ENCODE data around the gene FGGY.
"Not testable (repeated sequence)": the region's sequence is repeated elsewhere in the genome, so short reads cannot be mapped to it uniquely, and the experiment has no call there.

FGGY gene

DNA sequence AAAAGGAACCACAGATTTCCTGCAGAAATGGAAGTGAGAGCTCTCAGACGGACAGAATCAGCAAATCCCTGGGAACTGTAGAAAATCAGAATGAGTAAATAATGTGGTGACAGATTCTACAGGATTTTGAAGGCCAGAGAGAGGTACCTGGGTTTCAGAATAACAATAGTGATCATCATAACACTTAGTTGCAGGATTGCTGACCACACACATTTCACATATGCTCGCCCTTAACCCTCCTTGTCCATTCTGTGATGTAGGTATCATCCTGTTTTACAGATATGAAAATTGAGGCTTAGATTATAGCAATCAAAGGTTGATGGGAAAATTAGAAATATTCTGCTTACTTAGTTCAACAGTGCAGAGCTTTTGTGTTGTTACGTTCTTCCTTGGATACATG lies 419.9 kb downstream of the FGGY start:
- H3K4me3 ChIP-seq (ENCODE audit: low read depth, low read length): no peak overlapping the region

DNA sequence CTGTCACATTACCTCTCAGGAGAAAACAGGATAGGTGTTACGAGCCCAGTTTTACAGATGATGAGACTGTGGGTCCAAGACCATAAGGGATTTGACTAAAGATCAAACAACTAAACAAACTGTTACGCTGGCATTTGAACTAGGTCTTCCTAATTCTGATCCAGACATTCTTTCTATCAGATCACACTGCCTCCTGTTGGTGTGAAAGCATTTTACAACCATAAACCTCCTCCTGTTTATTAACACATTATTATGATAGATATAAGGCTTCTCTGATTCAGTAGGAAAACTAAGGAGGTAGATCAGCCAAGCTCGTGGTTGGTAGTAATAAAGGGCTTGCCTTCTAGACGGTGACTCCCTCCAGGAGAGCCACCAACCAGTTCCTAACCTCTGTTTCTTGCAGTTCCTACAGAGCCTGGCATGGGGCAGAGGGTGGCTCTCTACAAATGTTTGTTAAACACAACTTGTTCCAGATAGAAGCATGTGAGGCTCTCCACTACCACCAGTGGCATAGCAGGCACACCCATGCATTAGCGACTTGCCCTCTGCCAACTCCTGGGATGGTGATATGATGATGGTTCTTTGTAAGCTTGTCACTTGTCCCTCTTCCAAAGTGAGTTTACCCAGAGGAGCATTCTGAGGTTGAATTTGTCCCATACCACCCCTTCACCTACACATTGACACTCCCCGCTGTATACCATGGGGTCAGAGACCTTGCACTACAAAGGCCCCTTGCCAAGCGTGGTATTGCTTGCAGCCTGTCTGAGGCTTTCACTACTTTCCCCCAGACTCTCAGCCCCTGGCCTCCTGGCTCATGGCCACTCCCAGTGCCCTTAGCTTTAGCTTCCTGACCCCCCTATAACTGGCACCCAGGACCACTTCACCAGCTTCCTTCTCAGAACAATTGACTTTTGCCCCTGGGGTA lies 421.4 kb downstream of the FGGY start:
- H3K4me3 ChIP-seq (ENCODE audit: low read depth, low read length): no peak overlapping the region

DNA sequence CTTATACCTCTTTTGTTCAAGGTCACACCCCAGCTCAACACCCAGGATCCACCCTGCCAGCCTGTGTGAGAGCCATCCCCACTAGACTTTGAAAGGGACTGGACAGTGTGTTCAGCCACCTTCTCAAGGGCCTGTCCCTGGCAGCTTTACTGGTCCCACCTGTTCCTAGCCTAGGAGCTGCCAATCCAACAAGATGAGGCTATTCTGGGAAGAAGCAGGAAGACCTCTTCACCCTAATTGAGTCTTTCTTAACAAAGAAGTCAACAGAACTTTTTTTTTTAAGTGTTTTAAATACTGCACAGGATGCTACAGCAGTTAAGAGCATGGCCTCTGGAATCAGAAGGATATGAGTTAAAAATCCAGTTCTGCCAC lies 422.1 kb downstream of the FGGY start:
- H3K4me3 ChIP-seq (ENCODE audit: low read depth, low read length): no peak overlapping the region

DNA sequence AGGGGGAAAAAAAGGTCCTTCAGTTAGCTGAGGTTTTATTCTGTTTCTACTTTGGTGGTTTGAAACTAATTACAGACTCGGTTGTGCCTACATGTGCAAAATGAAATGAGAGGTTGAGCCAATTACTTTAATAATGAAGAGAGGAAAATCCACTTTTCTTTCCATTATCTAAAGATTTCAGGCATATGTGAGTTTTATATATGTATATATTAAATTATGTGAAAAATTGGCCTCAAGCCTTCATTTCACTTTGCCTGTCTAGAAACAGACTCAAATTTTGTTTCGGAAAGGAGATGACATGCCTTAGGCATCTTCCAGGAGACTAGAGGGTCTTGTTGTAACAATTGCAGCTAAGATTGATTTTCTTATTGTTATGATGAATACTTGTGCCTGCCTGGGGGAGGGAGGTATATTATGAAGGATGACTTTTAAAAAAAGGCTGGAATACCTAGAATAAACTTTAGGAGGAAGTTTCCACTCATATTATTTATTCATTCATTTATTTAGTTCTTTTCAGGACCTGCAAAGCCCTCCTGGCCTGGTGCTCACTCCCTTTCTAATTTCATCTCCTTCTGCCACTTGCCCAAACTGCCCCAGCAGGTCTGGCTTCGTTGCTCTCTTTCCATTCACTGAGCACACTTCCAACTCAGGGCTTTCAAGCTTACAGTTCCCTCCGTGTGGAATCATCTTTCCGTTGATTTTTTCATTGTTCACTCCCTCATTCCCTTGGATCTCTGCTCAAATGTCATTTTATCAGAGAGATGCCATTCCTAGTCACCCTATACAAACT lies 423.6 kb downstream of the FGGY start:
- no peak overlapping the region for H3K4me3 ChIP-seq (ENCODE audit: low read depth, low read length)

DNA sequence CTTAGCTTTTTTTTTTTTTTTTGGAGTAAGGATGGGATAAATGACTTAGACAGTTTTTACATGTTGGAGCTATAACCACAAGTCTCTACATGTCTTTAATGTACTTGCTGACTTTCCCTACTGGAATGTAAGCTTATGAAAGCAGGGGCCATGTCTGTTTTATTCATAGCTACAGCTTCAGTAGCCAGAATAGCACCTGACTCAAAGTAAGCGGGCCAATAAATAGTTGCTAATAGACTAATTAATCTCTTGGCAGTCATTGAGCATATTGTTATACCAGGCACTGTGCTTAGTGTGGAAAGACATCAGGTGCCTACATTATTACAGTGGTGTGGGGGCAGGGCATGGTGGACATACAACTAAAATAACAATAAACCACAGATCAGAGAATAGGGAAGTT lies 433.4 kb downstream of the FGGY start:
- no peak overlapping the region for H3K4me3 ChIP-seq (ENCODE audit: low read depth, low read length)

DNA sequence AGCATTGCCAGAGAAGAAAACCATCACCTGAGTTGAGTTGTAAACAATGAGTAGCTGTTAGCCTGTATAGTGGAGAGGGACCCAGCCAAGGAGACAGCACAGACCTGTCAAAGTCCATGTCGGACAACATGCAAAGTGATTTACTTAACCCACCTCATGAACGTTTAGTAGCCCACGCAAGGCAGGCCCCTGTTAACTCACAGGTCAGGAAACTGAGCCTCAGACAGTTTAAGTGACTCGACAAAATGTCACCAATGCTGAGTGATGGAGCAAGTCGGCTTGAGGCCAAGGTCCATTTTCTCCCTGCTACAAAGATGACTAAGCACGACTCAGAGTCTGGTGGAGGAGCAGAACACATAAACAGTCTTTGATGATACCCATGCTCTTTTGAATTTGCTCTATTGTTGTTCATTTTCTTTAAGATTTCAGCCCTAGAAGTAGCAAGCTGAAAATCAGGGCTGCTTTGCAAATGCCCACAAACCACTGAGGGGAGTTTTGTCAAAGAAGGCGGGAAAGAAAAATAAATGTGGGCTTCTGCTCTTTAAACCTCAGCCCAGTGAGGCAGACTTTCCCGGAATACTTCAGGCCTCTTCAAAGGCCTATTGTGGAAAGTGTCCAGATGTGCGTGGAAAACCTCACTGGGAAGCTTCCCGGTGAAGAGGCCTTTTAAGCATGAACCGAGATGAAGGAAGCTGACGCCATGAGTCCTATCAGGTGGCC lies 434.0 kb downstream of the FGGY start:
- no peak overlapping the region for H3K4me3 ChIP-seq (ENCODE audit: low read depth, low read length)

DNA sequence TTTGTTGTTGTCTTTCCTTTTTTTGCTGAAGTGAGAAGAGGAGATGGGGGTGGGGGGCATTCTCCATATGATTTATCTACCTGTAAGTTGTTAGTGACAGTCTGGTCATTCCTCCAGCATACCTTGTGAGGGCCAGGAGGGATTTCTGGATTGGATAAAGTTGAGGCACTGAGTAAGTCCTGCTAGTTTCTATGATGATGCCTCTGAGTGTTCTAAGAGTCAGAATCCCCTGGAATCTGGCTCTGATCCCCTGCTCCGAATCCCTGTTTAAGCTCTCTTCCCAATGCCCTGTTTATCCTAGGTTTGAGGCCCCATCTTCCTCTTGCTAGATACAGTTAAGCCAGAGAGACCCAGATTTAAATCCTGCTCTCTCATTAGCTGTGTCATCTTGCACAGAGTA lies 434.7 kb downstream of the FGGY start:
- H3K4me3 ChIP-seq (ENCODE audit: low read depth, low read length): no peak overlapping the region

DNA sequence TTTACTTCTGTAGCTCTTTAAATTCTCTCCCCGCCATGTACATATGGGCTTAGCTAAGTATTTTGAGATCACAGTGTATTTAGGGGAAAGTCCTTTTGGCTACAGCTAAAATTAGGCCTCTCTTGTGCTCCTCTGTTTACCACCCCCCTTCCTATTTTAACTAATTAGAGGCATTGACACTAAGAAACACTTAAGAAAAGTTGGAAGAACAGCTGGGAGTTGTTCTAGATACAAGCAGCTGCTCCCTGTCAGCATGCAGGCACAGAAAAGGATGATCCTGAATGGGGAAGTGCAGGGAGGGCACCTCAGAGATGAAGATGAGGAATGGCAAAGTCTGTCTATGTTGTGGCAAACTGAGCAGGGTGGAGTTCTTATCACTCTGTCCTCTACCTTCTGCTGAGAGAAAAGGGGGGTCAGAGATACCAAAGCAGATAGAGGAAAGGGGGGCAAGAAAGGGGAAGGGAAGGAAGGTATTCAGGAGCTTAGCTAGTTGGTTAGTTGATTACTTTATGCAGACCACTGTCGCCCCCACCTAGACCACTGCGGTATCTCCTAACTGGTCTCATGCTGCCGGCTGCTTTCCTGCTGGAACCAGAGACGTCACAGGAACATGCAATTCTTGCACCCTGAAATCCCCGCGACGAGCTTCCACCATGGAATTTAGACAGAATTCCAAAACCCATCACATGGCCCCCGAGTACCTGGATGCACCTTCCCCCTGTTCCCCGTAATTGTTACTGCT lies 435.5 kb downstream of the FGGY start:
- H3K4me3 ChIP-seq (ENCODE audit: low read depth, low read length): no peak overlapping the region

DNA sequence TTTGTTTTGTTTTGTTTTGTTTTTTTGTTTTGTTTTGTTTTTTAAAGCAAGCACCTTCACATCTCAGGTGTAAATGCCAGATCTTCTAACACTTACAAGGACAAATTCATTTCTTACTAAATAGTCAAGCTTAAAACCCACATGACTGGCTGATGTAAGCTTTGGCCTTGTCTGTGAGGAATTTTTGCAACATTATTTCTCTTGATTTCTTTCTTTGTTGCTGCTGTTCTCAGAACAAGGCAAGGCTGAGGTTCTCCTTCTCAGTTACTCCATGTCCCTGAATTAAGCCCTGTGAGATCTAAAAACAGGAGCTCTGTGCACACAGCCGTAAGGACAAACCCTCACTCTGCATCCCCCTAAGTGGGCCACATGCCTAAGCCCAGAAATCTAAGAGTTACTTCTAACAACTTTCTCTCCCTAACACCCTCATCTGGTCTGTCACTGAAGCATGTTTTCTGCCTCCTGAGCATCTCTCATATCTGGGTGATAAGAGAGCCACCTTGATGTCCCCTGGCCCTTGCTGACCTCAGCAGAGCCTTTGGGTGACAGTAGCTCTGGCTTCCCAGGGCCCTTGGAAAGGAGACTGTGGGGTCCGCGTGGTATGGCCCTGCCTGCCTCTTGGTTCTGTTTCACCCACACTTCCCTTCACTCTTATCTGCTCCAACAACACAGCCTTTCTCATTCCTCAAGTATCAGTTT lies 436.7 kb downstream of the FGGY start:
- H3K4me3 ChIP-seq (ENCODE audit: low read depth, low read length): no peak overlapping the region

DNA sequence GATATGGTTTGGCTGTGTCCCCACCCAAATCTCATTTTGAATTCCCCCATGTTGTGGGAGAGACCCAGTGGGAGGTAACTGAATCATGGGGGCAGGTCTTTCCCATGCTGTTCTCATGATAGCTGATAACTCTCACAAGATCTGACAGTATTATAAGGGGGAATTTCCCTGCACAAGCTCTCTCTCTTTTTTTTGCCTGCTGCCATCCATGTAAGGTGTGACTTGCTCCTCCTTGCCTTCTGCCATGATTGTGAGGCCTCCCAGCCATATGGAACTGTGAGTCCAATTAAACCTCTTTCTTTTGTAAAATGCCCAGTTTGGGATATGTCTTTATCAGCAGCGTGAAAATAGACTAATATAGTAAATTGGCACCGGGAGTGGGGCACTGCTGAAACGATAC lies 439.0 kb downstream of the FGGY start:
- not testable (repeated sequence) for H3K4me3 ChIP-seq (ENCODE audit: low read depth, low read length)

DNA sequence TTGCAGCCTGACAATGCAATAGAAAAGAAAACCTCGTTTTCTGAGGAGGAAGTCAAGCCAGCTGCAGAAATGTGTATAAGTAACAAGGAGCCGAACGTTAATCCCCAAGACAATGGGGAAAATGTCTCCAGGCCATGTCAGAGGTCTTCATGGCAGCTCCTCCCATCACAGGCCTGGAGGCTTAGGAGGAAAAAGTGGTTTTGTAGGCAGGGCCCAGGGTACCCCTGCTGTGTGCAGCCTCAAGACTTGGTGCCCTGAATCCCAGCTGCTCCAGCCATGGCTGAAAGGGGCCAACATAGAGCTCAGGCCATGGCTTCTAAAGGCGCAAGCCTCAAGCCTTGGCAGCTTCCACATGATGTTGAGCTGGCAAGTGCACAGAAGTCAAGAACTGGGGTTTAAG lies 439.9 kb downstream of the FGGY start:
- no peak overlapping the region for H3K4me3 ChIP-seq (ENCODE audit: low read depth, low read length)

DNA sequence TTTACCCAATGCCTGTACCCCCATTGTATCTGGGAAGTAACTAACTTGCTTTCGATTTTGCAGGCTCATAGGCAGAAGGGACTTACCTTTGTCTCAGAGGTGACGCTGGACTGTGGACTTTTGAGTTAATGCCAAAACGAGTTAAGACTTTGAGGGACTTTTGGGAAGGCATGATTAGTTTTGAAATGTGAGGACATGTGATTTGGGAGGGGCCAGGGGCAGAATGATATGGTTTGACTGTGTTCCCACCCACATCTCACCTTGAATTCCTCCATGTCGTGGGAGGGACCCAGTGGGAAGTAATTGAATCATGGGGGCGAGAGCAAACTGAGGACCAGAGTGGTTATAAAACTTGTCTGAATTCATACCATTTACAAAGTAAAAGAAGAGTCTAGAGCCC lies 440.7 kb downstream of the FGGY start:
- H3K4me3 ChIP-seq (ENCODE audit: low read depth, low read length): no peak overlapping the region

DNA sequence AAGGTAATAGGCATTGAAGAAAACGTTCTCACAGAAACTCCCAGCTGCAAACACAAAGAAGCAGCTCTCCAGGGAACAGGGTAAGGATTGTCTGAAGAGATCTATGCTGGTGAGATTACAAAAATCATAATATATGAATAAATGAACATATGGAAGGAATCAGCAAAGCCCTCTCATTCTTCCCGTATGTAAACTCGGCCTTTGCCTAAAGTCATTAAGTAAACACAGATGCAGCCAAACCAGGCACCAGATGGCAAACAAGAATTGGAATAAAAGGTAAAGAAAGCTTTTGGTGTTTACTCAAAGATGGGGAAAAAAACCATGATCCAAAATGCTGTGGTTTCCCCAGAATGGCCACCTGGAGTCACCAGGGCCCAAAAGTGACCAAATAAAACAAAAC lies 441.3 kb downstream of the FGGY start:
- H3K4me3 ChIP-seq (ENCODE audit: low read depth, low read length): no peak overlapping the region

DNA sequence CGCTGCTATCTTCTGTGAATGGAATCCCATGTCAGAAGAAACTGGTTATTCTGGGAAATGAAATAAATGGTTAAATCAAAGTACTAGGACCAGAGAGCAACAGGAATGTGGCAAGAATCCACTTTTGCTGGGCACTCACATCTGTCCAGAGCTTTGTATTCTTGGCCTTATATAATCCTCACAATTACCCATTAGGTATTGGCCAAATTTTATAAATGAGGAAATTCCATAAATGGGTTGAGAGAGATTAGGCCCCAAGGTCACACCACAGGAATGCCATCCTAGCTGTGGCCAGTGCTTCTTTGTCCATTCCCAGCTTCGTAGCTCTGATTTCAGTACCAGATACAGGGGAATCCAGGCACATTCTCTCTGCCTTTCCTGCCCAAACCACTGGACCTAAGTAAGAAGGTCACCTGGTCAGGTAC lies 441.7 kb downstream of the FGGY start:
- no peak overlapping the region for H3K4me3 ChIP-seq (ENCODE audit: low read depth, low read length)

DNA sequence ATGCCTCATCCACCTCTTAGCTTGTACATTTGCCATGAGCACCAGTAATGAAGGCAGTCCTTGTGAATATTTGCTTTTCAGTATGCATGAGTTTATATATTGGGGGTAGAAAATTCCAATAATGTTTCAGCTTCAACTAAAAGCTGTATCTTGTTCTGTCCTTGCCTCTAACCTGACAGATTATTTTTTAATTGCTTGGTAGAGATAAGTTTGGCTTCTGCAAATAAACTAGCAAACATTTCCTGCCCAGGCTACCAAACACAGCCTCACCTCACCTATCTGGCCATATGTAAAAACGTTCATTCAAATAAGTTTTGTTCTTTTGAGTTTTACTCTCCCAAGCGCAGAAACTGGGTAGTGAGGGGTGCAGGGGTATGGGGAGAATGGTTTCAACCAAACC lies 442.2 kb downstream of the FGGY start:
- H3K4me3 ChIP-seq (ENCODE audit: low read depth, low read length): no peak overlapping the region

DNA sequence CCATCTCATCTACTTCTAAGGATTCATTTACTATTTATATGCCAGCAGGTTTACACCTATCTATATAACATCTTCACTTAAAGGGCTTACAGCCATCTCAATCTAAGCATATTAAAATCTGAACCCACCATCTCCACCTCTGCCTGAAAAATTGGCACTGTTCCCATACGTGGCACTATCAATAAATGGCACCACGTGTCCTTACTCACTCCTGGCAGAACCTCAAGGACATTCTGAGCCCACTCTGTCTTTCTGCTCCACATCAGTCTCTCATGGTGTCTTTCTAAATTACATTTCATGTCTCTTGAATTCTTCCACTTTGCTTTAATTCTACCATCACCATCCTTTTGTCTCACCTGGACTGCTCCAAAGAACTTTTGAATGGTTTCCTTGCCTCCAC lies 445.6 kb downstream of the FGGY start:
- no peak overlapping the region for H3K4me3 ChIP-seq (ENCODE audit: low read depth, low read length)

DNA sequence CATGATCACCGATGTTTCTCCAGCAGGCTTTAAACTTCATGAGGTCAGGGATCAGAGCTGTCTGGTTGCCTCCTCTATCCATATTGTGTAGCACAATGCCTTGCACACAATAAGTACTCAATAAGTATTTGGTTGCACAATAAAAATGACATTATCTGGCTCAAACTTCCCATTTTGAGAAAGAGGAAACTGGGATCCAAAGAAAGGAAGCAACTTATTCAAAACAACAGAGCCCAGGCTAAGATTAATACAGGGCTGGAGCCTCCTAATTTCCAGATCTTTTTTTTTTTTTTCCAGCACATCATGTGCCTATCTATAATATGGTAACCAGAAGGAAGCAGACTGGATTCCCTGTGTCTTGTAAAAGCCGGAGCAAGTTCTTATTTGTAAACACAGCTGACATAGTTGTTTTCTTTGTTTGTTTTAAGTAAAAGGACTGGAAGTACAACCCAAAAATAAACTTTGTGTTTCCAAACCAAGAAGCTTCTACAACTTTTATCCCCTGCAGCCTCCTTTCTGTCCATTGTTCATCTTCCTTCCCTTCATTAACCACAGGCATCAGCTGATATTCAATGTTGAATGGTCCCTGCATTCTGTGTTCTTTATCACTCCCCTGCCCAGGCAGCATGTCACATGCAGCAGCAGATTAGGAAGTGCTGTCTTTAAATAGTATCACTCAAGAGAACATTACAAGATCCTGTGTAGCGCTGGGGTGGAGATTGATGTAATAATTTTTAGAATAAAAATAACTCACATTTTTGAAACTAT lies 446.6 kb downstream of the FGGY start:
- no peak overlapping the region for H3K4me3 ChIP-seq (ENCODE audit: low read depth, low read length)

DNA sequence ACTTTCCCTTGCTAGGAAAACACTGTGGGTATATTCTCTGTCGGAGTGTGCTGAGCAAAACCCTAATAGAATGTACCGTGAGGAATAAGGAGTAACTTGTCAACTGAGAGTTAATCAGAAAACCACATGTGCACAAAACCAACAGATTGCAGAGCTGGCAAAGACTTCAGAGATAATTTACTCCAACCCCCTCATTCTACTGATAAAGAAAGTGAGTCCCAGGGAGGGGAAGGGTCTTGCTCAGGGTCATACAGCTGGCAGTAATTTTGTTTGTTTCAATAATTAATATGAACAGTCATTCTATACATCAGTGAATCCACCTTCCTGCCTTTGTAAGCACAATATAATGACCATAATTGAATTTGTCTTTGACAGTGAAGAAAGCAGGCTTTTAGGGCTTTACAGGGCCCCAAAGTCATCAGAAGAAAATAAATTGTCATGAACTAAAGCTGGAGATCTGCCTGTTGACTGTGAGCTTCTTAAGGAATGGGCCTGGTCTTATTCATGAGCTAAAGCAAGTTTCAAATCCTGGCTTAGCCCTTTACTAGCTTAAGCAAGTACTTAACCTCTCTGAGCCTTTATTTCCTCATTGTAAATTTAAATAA lies 450.6 kb downstream of the FGGY start:
- H3K4me3 ChIP-seq (ENCODE audit: low read depth, low read length): no peak overlapping the region

DNA sequence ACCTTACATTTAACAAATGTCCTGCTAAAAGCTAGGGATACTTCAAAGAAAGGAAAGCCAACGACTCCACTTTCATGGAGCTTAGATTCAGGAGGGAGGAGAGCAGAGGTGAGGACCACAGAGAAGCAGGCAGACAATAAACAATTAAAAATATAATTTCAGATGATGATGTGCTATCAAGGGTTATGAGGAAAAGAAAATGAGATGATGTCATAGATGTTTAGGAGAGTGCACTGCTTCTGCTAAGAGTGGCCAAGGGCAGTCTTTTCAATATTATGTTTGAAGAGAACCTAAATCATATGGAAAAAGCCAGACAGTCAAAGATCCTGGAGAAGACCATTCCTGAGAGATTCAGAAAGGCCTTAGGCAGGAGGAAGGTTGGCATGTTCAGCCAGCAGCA lies 451.2 kb downstream of the FGGY start:
- no peak overlapping the region for H3K4me3 ChIP-seq (ENCODE audit: low read depth, low read length)

Measured in iPS-11a (cell line).